Measurements from ENCODE around the gene PHF3. TPM values are rescaled to one million over a fixed set of nuclear protein-coding genes. Genes with fewer than 3 reads are reported as not detected.

Gene PHF3
- total RNA-seq, 1 experiment from 2014 or later, result 40.0 TPM

DNA sequence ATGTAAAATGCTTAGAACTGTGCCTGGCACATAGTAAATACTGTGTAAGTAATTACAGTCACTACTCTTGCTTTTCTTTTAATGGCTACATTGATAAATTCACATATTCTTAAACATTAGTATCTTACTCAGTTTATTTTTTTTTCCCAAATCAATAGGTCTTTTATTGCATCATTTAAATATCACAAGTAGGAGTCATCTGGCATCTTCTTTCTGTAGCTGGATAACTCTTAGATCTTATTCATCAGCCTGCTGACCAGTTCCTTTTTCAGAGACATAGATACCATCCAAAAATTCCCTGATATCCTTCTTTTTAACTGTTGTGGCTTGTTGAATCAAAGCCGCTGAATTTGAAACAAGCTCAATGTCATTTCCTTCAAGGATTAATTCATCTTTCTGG is 20.0 kb upstream of the PHF3 start:
- ATAC-seq (no peak), DNase-seq (ENCODE audit: low read depth, low spot score) (no peak)
- H3K4me1 ChIP-seq (ENCODE audit: control insufficient read depth, insufficient read depth, low read length), result no peaks in the 10 kb centered on the region
- intact Hi-C loops (cut with micrococcal nuclease; ENCODE audit: unreplicated experiment) (no loop called here), in situ Hi-C loops (cut with HindIII; ENCODE audit: low pct_unique_long_range_greater_than_20kb, low sequenced_read_pairs) (no loop called here)
- ChIA-PET CTCF (no interaction called here), POLR2A (no interaction called here)
- BruUV-seq (replicated peaks), result no TSS peak
- H3K4me3 ChIP-seq (ENCODE audit: low read depth in 2 of 2, low read length in 2 of 2), result no peak overlapping the region
- H3K27me3 ChIP-seq (ENCODE audit: control insufficient read depth, insufficient read depth, low read length), result peaks cover 5% of the 10 kb centered on the region
- no peak overlapping the region for H3K27ac ChIP-seq (ENCODE audit: low read length)
- TF ChIP-seq POLR2AphosphoS5 (IDR thresholded peaks at IDR 0.05; ENCODE audit: low read depth, low read length), result no peak
- TF ChIP-seq, protein P1, sequence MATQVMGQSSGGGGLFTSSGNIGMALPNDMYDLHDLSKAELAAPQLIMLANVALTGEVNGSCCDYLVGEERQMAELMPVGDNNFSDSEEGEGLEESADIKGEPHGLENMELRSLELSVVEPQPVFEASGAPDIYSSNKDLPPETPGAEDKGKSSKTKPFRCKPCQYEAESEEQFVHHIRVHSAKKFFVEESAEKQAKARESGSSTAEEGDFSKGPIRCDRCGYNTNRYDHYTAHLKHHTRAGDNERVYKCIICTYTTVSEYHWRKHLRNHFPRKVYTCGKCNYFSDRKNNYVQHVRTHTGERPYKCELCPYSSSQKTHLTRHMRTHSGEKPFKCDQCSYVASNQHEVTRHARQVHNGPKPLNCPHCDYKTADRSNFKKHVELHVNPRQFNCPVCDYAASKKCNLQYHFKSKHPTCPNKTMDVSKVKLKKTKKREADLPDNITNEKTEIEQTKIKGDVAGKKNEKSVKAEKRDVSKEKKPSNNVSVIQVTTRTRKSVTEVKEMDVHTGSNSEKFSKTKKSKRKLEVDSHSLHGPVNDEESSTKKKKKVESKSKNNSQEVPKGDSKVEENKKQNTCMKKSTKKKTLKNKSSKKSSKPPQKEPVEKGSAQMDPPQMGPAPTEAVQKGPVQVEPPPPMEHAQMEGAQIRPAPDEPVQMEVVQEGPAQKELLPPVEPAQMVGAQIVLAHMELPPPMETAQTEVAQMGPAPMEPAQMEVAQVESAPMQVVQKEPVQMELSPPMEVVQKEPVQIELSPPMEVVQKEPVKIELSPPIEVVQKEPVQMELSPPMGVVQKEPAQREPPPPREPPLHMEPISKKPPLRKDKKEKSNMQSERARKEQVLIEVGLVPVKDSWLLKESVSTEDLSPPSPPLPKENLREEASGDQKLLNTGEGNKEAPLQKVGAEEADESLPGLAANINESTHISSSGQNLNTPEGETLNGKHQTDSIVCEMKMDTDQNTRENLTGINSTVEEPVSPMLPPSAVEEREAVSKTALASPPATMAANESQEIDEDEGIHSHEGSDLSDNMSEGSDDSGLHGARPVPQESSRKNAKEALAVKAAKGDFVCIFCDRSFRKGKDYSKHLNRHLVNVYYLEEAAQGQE (IDR thresholded peaks at IDR 0.05; ENCODE audit: insufficient read depth in 1 of 2, low read depth in 2 of 2, low read length in 1 of 2), result no peak
- no peak for TF ChIP-seq TCF7L2 (IDR thresholded peaks at IDR 0.05; ENCODE audit: low read depth, low read length)
- TF ChIP-seq CTCF (IDR thresholded peaks at IDR 0.05), result no peak
- no peak for TF ChIP-seq SIN3A (IDR thresholded peaks at IDR 0.05; ENCODE audit: borderline replicate concordance, insufficient read depth, low read depth, low read length)
- H3K36me3 ChIP-seq (ENCODE audit: control insufficient read depth, insufficient read depth, low read length), result no peaks in the 10 kb centered on the region
- H3K9me3 ChIP-seq (ENCODE audit: control insufficient read depth, insufficient read depth, low read depth, low read length), result no peaks in the 10 kb centered on the region

DNA sequence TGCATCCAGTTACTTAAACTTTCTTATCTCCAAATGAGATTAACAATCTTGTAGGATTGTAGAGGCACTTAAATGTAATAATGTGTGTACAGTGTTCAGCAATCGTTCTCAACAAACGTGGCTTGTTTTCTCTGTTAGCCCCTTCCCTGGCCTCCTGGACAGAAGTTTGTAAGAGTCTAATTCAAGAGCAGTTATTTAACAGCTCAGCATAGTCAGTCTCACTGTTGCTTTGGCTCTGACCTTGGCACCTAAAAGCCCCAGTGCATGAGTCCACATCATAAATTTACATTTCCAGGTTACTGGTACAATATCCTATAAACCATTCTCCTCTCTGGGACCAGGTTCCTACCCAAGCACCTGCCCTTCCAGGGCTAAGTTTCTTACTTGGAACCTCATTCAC is 11.5 kb upstream of the PHF3 start:
- POLR2A ChIA-PET, result no interaction called here
- Histone ChIP-seq H3K27ac (ENCODE audit: low read length) (no peak overlapping the region), H3K27me3 (ENCODE audit: control insufficient read depth, insufficient read depth, low read length) (no peaks in the 10 kb centered on the region; the same call in 1 of the 2 replicates), H3K4me3 (ENCODE audit: low read depth in 2 of 2, low read length in 2 of 2) (no peak overlapping the region), H3K4me1 (ENCODE audit: control insufficient read depth, insufficient read depth, low read length) (no peaks in the 10 kb centered on the region), H3K9me3 (ENCODE audit: control insufficient read depth, insufficient read depth, low read depth, low read length) (no peaks in the 10 kb centered on the region), H3K36me3 (ENCODE audit: control insufficient read depth, insufficient read depth, low read length) (no peaks in the 10 kb centered on the region)
- ATAC-seq, result no peak
- BruUV-seq (replicated peaks), result no TSS peak
- in situ Hi-C loops (cut with HindIII; ENCODE audit: low pct_unique_long_range_greater_than_20kb, low sequenced_read_pairs), result no loop called here
- DNase-seq (ENCODE audit: low read depth, low spot score), result no peak
- CTCF ChIA-PET, result no interaction called here
- TF ChIP-seq CTCF (IDR thresholded peaks at IDR 0.05) (no peak), POLR2AphosphoS5 (IDR thresholded peaks at IDR 0.05; ENCODE audit: low read depth, low read length) (no peak), TCF7L2 (IDR thresholded peaks at IDR 0.05; ENCODE audit: low read depth, low read length) (no peak), SIN3A (IDR thresholded peaks at IDR 0.05; ENCODE audit: borderline replicate concordance, insufficient read depth, low read depth, low read length) (no peak)
- TF ChIP-seq, protein P1 (IDR thresholded peaks at IDR 0.05; ENCODE audit: insufficient read depth in 1 of 2, low read depth in 2 of 2, low read length in 1 of 2), result no peak
- intact Hi-C loops (cut with micrococcal nuclease; ENCODE audit: unreplicated experiment), result no loop called here
